HG03097 (cell line): Measurements from ENCODE around the gene VSIG1.

Source experiments
- ATAC-seq: cut with Tn5 transposase; IDR thresholded peaks from one replicate; pipeline ENCODE4 v1.9.1; 2021; ENCODE audit not compliant: unreplicated experiment, low FRiP score

VSIG1 gene

DNA sequence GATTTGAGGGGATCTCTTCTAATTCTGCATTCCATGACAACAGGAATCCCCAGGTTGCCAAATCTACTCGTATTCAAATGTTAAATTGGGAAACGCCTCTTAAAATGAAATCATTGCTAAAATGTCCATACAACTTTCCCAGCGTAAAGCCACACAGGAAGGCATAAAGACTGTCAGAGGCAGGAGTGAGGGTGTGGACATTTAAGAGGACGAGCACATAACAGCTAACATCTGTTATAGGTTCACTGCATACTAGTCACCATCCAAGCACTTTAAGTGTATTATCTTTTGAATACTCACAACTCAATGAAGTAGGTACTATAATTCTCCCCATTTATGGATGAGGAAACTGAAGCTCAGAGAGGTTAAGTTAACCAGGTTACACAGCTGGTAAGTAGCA, 82.3 kb downstream of the VSIG1 start:
- no peak for ATAC-seq
